ENCODE data around the gene WFDC2. TPM values are rescaled to one million over a fixed set of nuclear protein-coding genes. Genes with fewer than 3 reads are reported as not detected.

Gene WFDC2
- total and polyA plus RNA-seq, 2 of the 13 experiments (the other 11 are each of a cell fraction or from before 2014, with no cell fraction given) = 0.33 TPM; not detected in 1

DNA sequence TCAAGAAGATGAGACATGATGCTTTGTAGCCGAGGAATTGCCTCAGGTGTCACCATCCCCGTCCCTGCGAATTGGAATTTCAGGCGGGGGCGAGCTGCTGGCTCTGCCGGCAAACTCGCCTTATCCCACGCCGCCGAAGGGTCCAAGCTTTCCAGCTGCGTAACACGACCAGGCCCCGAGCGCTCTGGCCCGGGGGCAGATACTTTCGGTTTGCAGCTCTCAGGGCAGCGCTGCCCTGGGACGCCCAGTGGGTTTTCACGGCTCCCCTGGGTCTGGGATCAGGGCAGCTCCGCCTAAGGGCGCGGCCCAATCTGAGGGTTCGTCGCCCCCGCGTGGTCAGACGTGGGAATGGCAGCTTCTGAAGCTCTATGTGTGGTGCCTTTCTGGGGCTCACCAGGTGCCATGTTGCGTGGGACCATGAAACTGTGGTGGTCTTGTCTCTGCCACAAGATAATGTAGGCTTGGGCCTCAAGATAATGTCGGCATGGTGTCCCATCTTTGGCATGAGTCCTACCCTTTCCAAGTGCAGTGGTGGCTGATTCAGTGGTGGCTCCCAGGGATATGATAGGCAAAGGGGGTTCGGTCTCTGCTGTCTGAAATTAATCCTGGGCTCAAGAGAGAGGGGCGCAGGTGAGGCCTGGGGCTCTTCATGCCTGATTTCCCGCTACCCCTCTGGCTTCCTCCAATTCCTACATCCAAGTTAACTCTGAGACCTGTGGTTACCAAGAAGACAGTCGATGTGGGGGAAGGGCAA lies 32.6 kb upstream of the WFDC2 start (continued):
- TF ChIP-seq BCL3 (CRISPR knock-in tag; IDR thresholded peaks at IDR 0.05) = peak; percentile 89
- no peak for TF ChIP-seq SCMH1 (CRISPR knock-in tag; IDR thresholded peaks at IDR 0.05; ENCODE audit: borderline replicate concordance)
- peak; percentile 96 for TF ChIP-seq FOXC1 (CRISPR knock-in tag; IDR thresholded peaks at IDR 0.05; ENCODE audit: borderline replicate concordance)
- TF ChIP-seq ZKSCAN1 (IDR thresholded peaks at IDR 0.05; ENCODE audit: low read length) = no peak
- TF ChIP-seq MAFF (IDR thresholded peaks at IDR 0.05; ENCODE audit: low read depth, low read length) = no peak
- TF ChIP-seq, protein P1, sequence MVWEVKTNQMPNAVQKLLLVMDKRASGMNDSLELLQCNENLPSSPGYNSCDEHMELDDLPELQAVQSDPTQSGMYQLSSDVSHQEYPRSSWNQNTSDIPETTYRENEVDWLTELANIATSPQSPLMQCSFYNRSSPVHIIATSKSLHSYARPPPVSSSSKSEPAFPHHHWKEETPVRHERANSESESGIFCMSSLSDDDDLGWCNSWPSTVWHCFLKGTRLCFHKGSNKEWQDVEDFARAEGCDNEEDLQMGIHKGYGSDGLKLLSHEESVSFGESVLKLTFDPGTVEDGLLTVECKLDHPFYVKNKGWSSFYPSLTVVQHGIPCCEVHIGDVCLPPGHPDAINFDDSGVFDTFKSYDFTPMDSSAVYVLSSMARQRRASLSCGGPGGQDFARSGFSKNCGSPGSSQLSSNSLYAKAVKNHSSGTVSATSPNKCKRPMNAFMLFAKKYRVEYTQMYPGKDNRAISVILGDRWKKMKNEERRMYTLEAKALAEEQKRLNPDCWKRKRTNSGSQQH (CRISPR knock-in tag; IDR thresholded peaks at IDR 0.05; ENCODE audit: low read depth) = peak; percentile 68; the same call in 1 of the 2 replicates
- no peak for TF ChIP-seq ZNF232 (CRISPR knock-in tag; IDR thresholded peaks at IDR 0.05; ENCODE audit: borderline replicate concordance)
- peak; percentile 85; the same call in 1 of the 2 replicates for TF ChIP-seq PRDM10 (CRISPR knock-in tag; IDR thresholded peaks at IDR 0.05; ENCODE audit: low read depth)
- TF ChIP-seq, protein P2, sequence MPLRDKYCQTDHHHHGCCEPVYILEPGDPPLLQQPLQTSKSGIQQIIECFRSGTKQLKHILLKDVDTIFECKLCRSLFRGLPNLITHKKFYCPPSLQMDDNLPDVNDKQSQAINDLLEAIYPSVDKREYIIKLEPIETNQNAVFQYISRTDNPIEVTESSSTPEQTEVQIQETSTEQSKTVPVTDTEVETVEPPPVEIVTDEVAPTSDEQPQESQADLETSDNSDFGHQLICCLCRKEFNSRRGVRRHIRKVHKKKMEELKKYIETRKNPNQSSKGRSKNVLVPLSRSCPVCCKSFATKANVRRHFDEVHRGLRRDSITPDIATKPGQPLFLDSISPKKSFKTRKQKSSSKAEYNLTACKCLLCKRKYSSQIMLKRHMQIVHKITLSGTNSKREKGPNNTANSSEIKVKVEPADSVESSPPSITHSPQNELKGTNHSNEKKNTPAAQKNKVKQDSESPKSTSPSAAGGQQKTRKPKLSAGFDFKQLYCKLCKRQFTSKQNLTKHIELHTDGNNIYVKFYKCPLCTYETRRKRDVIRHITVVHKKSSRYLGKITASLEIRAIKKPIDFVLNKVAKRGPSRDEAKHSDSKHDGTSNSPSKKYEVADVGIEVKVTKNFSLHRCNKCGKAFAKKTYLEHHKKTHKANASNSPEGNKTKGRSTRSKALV (CRISPR knock-in tag; IDR thresholded peaks at IDR 0.05) = peak; percentile 83
- TF ChIP-seq MYC (CRISPR knock-in tag; IDR thresholded peaks at IDR 0.05; ENCODE audit: borderline replicate concordance) = no peak; the same call in 1 of the 2 replicates

Data from HepG2 (cell line).